ENCODE data around the gene KAZN. TPM values are rescaled to one million over a fixed set of nuclear protein-coding genes. Genes with fewer than 3 reads are reported as not detected.

Gene KAZN
- total and polyA plus RNA-seq, 2 experiments from 2014 or later, result 7.9 to 15.6 TPM

- H3K27ac ChIP-seq, result no peak overlapping the region
- no peaks in the 10 kb centered on the region for H3K36me3 ChIP-seq (replicated peaks; ENCODE audit: insufficient read depth, low read depth)
- WGBS (ENCODE audit: low lambda C conversion rate, missing lambda C conversion rate), result 90% methylated on average over 8 of the region's 8 CpGs
Observed at GRCh38 chr1:15031251-15031933, 432.9 kb downstream of the KAZN start.

DNA sequence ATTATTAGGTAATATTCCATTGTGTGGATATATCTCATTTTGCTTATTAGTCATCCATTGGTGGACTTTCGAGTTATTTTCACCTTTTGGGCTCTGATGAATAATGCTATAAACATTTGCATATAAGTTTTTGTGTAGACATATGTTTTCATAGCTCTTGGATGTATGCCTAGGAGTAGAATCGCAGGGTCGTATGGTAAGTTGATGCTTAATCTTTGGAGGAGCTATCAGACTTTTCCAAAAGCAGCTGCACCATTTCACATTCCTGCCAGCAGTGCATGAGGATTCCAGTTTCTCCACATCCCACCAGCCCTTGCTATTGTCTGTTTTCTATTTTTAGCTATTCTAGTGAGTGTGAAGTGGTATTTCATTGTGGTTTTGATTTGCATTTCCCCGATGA, 434.8 kb downstream of the KAZN start:
- Histone ChIP-seq H4K20me1 (ENCODE audit: insufficient read depth, poor library complexity, severe bottlenecking) (no peaks in the 10 kb centered on the region), H3K27ac (no peak overlapping the region), H3K9me2 (replicated peaks; ENCODE audit: insufficient read depth) (no peaks in the 10 kb centered on the region), H3K79me2 (no peaks in the 10 kb centered on the region), H3K36me3 (replicated peaks; ENCODE audit: insufficient read depth, low read depth) (no peaks in the 10 kb centered on the region), H3K9me3 (ENCODE audit: low read depth) (no peaks in the 10 kb centered on the region), H3K4me2 (no peak overlapping the region), H3K4me3 (no peak overlapping the region), H2AFZ (no peak overlapping the region), H3K27me3 (no peaks in the 10 kb centered on the region), H3K4me1 (ENCODE audit: insufficient read depth) (no peaks in the 10 kb centered on the region)
- 79% methylated on average over 4 of the region's 4 CpGs for WGBS (ENCODE audit: low lambda C conversion rate, missing lambda C conversion rate)
- no peak for DNase-seq (ENCODE audit: low spot score)
- TF ChIP-seq CTCF (IDR thresholded peaks at IDR 0.05; ENCODE audit: poor library complexity) (peak; percentile 7), EZH2phosphoT487 (IDR thresholded peaks at IDR 0.05; ENCODE audit: low read depth, severe bottlenecking, unreplicated experiment) (no peak), EZH2 (IDR thresholded peaks at IDR 0.05; ENCODE audit: borderline replicate concordance) (no peak)

More at GRCh38 chr1:15031251-15031933, 432.9 kb downstream of the KAZN start:
- H3K9me3 ChIP-seq (ENCODE audit: low read depth), result no peaks in the 10 kb centered on the region
- no peak for DNase-seq (ENCODE audit: low spot score)
- H4K20me1 ChIP-seq (ENCODE audit: insufficient read depth, poor library complexity, severe bottlenecking), result no peaks in the 10 kb centered on the region
- H3K4me3 ChIP-seq, result no peak overlapping the region
- H3K27me3 ChIP-seq, result no peaks in the 10 kb centered on the region
- no peaks in the 10 kb centered on the region for H3K4me1 ChIP-seq (ENCODE audit: insufficient read depth)
- no peak overlapping the region for H3K4me2 ChIP-seq
- TF ChIP-seq EZH2phosphoT487 (IDR thresholded peaks at IDR 0.05; ENCODE audit: low read depth, severe bottlenecking, unreplicated experiment) (no peak), EZH2 (IDR thresholded peaks at IDR 0.05; ENCODE audit: borderline replicate concordance) (no peak), CTCF (IDR thresholded peaks at IDR 0.05; ENCODE audit: poor library complexity) (no peak)
- no peaks in the 10 kb centered on the region for H3K9me2 ChIP-seq (replicated peaks; ENCODE audit: insufficient read depth)
- no peaks in the 10 kb centered on the region for H3K79me2 ChIP-seq
- H2AFZ ChIP-seq, result no peak overlapping the region

GRCh38 chr1:15034656-15035055, 436.2 kb downstream of the KAZN start:
- H3K4me3 ChIP-seq, result no peak overlapping the region
- TF ChIP-seq EZH2 (IDR thresholded peaks at IDR 0.05; ENCODE audit: borderline replicate concordance) (no peak), EZH2phosphoT487 (IDR thresholded peaks at IDR 0.05; ENCODE audit: low read depth, severe bottlenecking, unreplicated experiment) (no peak), CTCF (IDR thresholded peaks at IDR 0.05; ENCODE audit: poor library complexity) (no peak)
- no peak overlapping the region for H3K4me2 ChIP-seq
- 90% methylated on average over 16 of the region's 16 CpGs for WGBS (ENCODE audit: low lambda C conversion rate, missing lambda C conversion rate)
- no peak overlapping the region for H2AFZ ChIP-seq
- H3K27me3 ChIP-seq, result no peaks in the 10 kb centered on the region
- no peaks in the 10 kb centered on the region for H4K20me1 ChIP-seq (ENCODE audit: insufficient read depth, poor library complexity, severe bottlenecking)
- no peaks in the 10 kb centered on the region for H3K9me3 ChIP-seq (ENCODE audit: low read depth)
- H3K9me2 ChIP-seq (replicated peaks; ENCODE audit: insufficient read depth), result no peaks in the 10 kb centered on the region
- no peak for DNase-seq (ENCODE audit: low spot score)
- H3K4me1 ChIP-seq (ENCODE audit: insufficient read depth), result no peaks in the 10 kb centered on the region
- no peak overlapping the region for H3K27ac ChIP-seq
- H3K36me3 ChIP-seq (replicated peaks; ENCODE audit: insufficient read depth, low read depth), result no peaks in the 10 kb centered on the region
- no peaks in the 10 kb centered on the region for H3K79me2 ChIP-seq
